Thyroid gland (tissue), 4 donors: Measurements from ENCODE around the gene LRIT2. TPM values are rescaled to one million over a fixed set of nuclear protein-coding genes. Genes with fewer than 3 reads are reported as not detected.

Source experiments
- DNase-seq, 2 donors: peaks; one replicate each; pipeline ENCODE4 v3.0.0-alpha.2; 2019
- H3K27ac ChIP-seq, 3 donors: fragments of 200-600 bp; sonication (generic); 1 replicate in 2 of 3; 2 replicates in 1 of 3; pipeline ENCODE4 v1.5.1; 2016 to 2019; ENCODE audit warnings: mild to moderate bottlenecking in 1 of 3, moderate library complexity in 1 of 3
- H3K27me3 ChIP-seq: fragments of 200-600 bp; sonication (generic); one replicate; pipeline ENCODE4 v1.5.1; 2019
- H3K36me3 ChIP-seq, 2 donors: fragments of 200-600 bp; sonication (generic); one replicate each; pipeline ENCODE4 v1.5.1; 2016 to 2019
- H3K4me1 ChIP-seq, 2 donors: fragments of 200-600 bp; sonication (generic); one replicate each; pipeline ENCODE4 v1.5.1; 2017 to 2019
- H3K4me3 ChIP-seq, 3 donors: fragments of 200-600 bp; sonication (generic); replicated peaks in 1 of 3; 1 replicate in 2 of 3; 2 replicates in 1 of 3; pipeline ENCODE4 v1.5.1; 2016; ENCODE audit warnings: mild to moderate bottlenecking in 1 of 3
- H3K9me3 ChIP-seq: fragments of 200-600 bp; sonication (generic); one replicate; pipeline ENCODE4 v1.5.1; 2017
- POLR2A ChIP-seq, 2 donors: fragments of 450-650 bp; IDR thresholded peaks; one replicate each; pipeline ENCODE4 v1.6.1; 2017; ENCODE audit warnings: antibody characterized with exemption in 2 of 2, mild to moderate bottlenecking in 2 of 2, moderate library complexity in 1 of 2
- WGBS, 2 donors: methylation state at CpG; one replicate each; pipeline ENCODE4 v1.1.5; 2017; 5-methylcytosine and 5-hydroxymethylcytosine counted together
- intact Hi-C: fragments of 100-400 bp; cut with DNase I; formaldehyde crosslinking; loops from one replicate; pipeline ENCODE4 v1.15.1; 2023
- total RNA-seq, 4 donors: library from RNA; depleted of rRNA; stranded (reverse); fragments of >200 nt; gene quantifications; one replicate each; pipeline ENCODE4 v1.2.3, GENCODE V29; 2016
- TF ChIP-seq, protein P1 (sequence below), 6 experiments: fragments of 200-600 bp in 3 of 6; fragments of 450-650 bp in 3 of 6; sonication (generic) in 3 of 6; IDR thresholded peaks; one replicate each; pipeline ENCODE4 v1.5.1; 2016 to 2019; ENCODE audit warnings: antibody characterized with exemption in 6 of 6, mild to moderate bottlenecking in 2 of 6, inconsistent platforms in 1 of 6, moderate library complexity in 1 of 6

LRIT2 gene
- not detected for total RNA-seq

DNA sequence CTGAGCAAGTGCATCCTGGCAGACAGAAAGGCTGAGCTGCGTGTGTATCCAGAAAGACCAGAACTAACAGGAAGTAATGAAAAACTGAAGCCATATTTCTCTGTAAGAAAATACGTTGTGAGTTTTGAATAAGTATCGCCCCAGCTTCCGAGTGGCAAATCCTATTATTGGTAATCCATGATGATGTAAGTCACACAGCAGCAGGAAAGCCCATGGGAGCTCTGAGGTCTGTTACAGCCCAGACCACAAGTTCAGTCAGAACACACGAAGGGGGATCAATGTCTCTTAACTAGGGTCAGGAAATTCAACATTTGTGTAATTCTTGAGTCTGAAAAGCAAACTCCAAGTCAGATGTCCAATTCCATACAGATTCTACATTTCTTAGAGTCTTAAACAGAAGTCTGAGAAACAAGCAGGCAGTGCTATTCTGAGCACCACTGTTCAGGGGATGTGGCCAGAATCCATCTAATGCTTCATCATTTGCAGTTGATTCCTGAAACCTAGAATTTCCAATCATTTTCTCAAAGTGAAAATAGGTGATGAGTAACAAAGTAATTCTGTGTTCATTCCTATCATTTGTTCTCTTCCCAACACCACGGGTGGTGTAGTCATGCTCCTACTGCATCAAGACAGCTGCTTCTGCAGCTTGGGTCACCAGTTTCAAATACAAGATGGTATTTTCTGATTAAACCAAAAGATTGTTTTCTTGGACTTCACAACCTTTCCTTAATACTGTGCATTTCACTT, at the start of gene LRIT2:
TSS of gene LRIT2 (minus strand) at position 118 of the 747 bp plus-strand sequence. CDS start at position 94, 24 bp downstream.
- no peaks in the 10 kb centered on the region for H3K27me3 ChIP-seq
- no peak within 1 kb of the TSS for H3K4me3 ChIP-seq
- no peaks in the 10 kb centered on the region for H3K36me3 ChIP-seq
- DNase-seq, result no peak
- WGBS, 2 donors, result 59 to 77% methylated on average over 6 of the region's 6 CpGs
- H3K4me1 ChIP-seq, result peaks cover 2 to 8% of the 10 kb centered on the region in 2 donors
- no peaks in the 10 kb centered on the region for H3K9me3 ChIP-seq
- no peak within 1 kb of the TSS for H3K27ac ChIP-seq
- intact Hi-C loops, result no loop called here
- no peak for TF ChIP-seq POLR2A (IDR thresholded peaks at IDR 0.05)
- TF ChIP-seq, protein P1, sequence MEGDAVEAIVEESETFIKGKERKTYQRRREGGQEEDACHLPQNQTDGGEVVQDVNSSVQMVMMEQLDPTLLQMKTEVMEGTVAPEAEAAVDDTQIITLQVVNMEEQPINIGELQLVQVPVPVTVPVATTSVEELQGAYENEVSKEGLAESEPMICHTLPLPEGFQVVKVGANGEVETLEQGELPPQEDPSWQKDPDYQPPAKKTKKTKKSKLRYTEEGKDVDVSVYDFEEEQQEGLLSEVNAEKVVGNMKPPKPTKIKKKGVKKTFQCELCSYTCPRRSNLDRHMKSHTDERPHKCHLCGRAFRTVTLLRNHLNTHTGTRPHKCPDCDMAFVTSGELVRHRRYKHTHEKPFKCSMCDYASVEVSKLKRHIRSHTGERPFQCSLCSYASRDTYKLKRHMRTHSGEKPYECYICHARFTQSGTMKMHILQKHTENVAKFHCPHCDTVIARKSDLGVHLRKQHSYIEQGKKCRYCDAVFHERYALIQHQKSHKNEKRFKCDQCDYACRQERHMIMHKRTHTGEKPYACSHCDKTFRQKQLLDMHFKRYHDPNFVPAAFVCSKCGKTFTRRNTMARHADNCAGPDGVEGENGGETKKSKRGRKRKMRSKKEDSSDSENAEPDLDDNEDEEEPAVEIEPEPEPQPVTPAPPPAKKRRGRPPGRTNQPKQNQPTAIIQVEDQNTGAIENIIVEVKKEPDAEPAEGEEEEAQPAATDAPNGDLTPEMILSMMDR (IDR thresholded peaks at IDR 0.05), result no peak

DNA sequence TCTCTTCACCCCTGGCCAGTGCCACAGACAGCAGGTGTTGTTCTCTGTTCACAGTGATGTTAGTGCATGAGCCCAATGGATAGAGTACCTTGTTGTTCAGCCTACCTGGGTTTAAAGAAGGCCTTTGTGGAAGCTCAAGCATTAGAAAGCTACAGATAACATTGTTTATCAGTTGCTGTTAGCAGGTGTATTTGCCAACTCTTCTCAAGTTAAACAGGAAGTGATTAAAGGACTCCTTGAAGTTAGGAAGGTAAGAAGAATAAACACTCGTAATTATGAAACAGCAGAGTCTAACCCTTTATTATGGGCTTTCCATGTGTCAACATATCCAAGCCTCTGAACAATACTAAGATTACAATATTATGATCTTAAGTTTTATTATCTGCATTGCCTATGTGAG, 45.4 kb upstream of the LRIT2 start:
- intact Hi-C loops, result no loop called here
- Histone ChIP-seq H3K4me1 (no peaks in the 10 kb centered on the region), H3K27ac (no peak overlapping the region), H3K27me3 (no peaks in the 10 kb centered on the region), H3K4me3 (no peak overlapping the region), H3K36me3 (no peaks in the 10 kb centered on the region), H3K9me3 (no peaks in the 10 kb centered on the region)
- TF ChIP-seq, protein P1 (IDR thresholded peaks at IDR 0.05), result no peak
- 65 to 72% methylated on average over 1 of the region's 1 CpG for WGBS, 2 donors
- DNase-seq, result no peak

GRCh38 chr10:84269773-84270172, 44.4 kb upstream of the LRIT2 start:
- H3K36me3 ChIP-seq, result no peaks in the 10 kb centered on the region
- no peak overlapping the region for H3K4me3 ChIP-seq
- DNase-seq, result no peak
- no peaks in the 10 kb centered on the region for H3K4me1 ChIP-seq
- intact Hi-C loops, result no loop called here
- H3K27me3 ChIP-seq, result no peaks in the 10 kb centered on the region
- no peak for TF ChIP-seq POLR2A (IDR thresholded peaks at IDR 0.05)
- TF ChIP-seq, protein P1 (IDR thresholded peaks at IDR 0.05), result no peak
- H3K9me3 ChIP-seq, result no peaks in the 10 kb centered on the region
- 75 to 77% methylated on average over 2 of the region's 2 CpGs for WGBS, 2 donors
- H3K27ac ChIP-seq, result no peak overlapping the region

- H3K4me3 ChIP-seq, result no peak overlapping the region
- no peaks in the 10 kb centered on the region for H3K27me3 ChIP-seq
Measured at GRCh38 chr10:84269162-84269561, 43.8 kb upstream of the LRIT2 start.

More at GRCh38 chr10:84269162-84269561, 43.8 kb upstream of the LRIT2 start:
- no peak for DNase-seq
- Histone ChIP-seq H3K9me3 (no peaks in the 10 kb centered on the region), H3K27ac (no peak overlapping the region), H3K36me3 (no peaks in the 10 kb centered on the region), H3K4me1 (no peaks in the 10 kb centered on the region)
- intact Hi-C loops, result no loop called here
- TF ChIP-seq, protein P1 (IDR thresholded peaks at IDR 0.05), result no peak
- no peak for TF ChIP-seq POLR2A (IDR thresholded peaks at IDR 0.05)
- 59 to 67% methylated on average over 1 of the region's 1 CpG for WGBS, 2 donors
